OCI-LY1 (cell line): ENCODE measurements around the gene PRR14.

Experiments used
- H2AFZ ChIP-seq: fragments of 200-600 bp; sonication (generic), shearing (Covaris generic); 2 replicates; pipeline ENCODE4 v1.6.0; 2014; ENCODE audit warnings: antibody characterized with exemption, mild to moderate bottlenecking, low read length
- H3F3A ChIP-seq: fragments of 200-600 bp; sonication (generic), shearing (Covaris generic); 2 replicates; pipeline ENCODE4 v1.6.0; 2014; ENCODE audit warnings: mild to moderate bottlenecking, antibody characterized with exemption, low read length, moderate library complexity; ENCODE audit not compliant: insufficient read depth
- H3K27ac ChIP-seq: fragments of 200-600 bp; sonication (generic); 2 replicates; pipeline ENCODE4 v1.5.1; 2014; ENCODE audit warnings: low read length, mixed run types, mild to moderate bottlenecking, low read depth; ENCODE audit not compliant: poor library complexity, severe bottlenecking
- H3K27me3 ChIP-seq: fragments of 200-600 bp; sonication (generic); 2 replicates; pipeline ENCODE4 v1.6.0; 2014; ENCODE audit warnings: antibody characterized with exemption, mild to moderate bottlenecking, low read length, moderate library complexity; ENCODE audit not compliant: insufficient read depth
- H3K36me3 ChIP-seq: fragments of 200-600 bp; sonication (generic); 2 replicates; pipeline ENCODE4 v1.6.1; 2014; ENCODE audit warnings: mild to moderate bottlenecking, antibody characterized with exemption, low read length, moderate library complexity, mixed read lengths; ENCODE audit not compliant: insufficient read depth
- H3K4me1 ChIP-seq: fragments of 200-600 bp; sonication (generic); 2 replicates; pipeline ENCODE4 v1.5.1; 2014; ENCODE audit warnings: mild to moderate bottlenecking, low read length, moderate library complexity; ENCODE audit not compliant: insufficient read depth, severe bottlenecking
- H3K4me2 ChIP-seq: fragments of 200-600 bp; sonication (generic), shearing (Covaris generic); 2 replicates; pipeline ENCODE4 v1.6.1; 2014; ENCODE audit warnings: low read length
- H3K4me3 ChIP-seq: fragments of 200-600 bp; sonication (generic); 2 replicates; pipeline ENCODE4 v1.5.1; 2014; ENCODE audit warnings: low read length, low read depth, mild to moderate bottlenecking, mixed read lengths; ENCODE audit not compliant: poor library complexity, severe bottlenecking
- H3K79me2 ChIP-seq: fragments of 200-600 bp; shearing (Covaris generic); 2 replicates; pipeline ENCODE4 v1.6.1; 2016; ENCODE audit warnings: mixed run types, low read length, mixed read lengths; ENCODE audit not compliant: insufficient read depth
- H3K9ac ChIP-seq: fragments of 200-600 bp; sonication (generic), shearing (Covaris generic); 2 replicates; pipeline ENCODE4 v1.6.1; 2014; ENCODE audit warnings: mild to moderate bottlenecking, low read length, mixed read lengths
- H3K9me2 ChIP-seq: fragments of 200-600 bp; sonication (generic), shearing (Covaris generic); 2 replicates; pipeline ENCODE4 v1.6.1; 2014; ENCODE audit warnings: low read depth, mild to moderate bottlenecking, low read length, mixed read lengths
- H3K9me3 ChIP-seq: fragments of 200-600 bp; shearing (Covaris generic); 2 replicates; pipeline ENCODE4 v1.6.1; 2014; ENCODE audit warnings: low read length, mixed read lengths
- H4K20me1 ChIP-seq: fragments of 200-600 bp; sonication (generic), shearing (Covaris generic); 2 replicates; pipeline ENCODE4 v1.6.0; 2016; ENCODE audit warnings: mild to moderate bottlenecking, low read length; ENCODE audit not compliant: insufficient read depth
- CTCF ChIP-seq: fragments of 200-600 bp; sonication (generic), shearing (Covaris generic); IDR thresholded peaks from 2 replicates; pipeline ENCODE4 v1.5.1; 2017; ENCODE audit warnings: mild to moderate bottlenecking, antibody characterized with exemption, low read length, moderate library complexity, mixed read lengths
- EZH2 ChIP-seq: fragments of 200-600 bp; sonication (generic), shearing (Covaris generic); IDR thresholded peaks from 2 replicates; pipeline ENCODE4 v1.8.0; 2017; ENCODE audit warnings: borderline replicate concordance, mixed run types, mild to moderate bottlenecking, antibody characterized with exemption, low read length, moderate library complexity, mixed read lengths

PRR14 gene

GRCh38 chr16:30657866-30658730, 7.3 kb downstream of the PRR14 start, which contains the start of gene FBRS:
FBRS (plus strand) TSS chr16:30658431; CDS start chr16:30659519, 1,088 bp downstream.
- peaks cover 60% of the 10 kb centered on the region for H3K36me3 ChIP-seq
- H3K27ac ChIP-seq: peak within 1 kb of the TSS; percentile 95
- H3K27me3 ChIP-seq: no peaks in the 10 kb centered on the region
- H2AFZ ChIP-seq: 0 out of 2 replicates have a peak within 1 kb of the TSS, but pooled peaks have one; percentile 21
- no peaks in the 10 kb centered on the region for H4K20me1 ChIP-seq
- H3K79me2 ChIP-seq: 0 out of 2 replicates have a peak, but pooled peaks cover 3% of the 10 kb centered on the region
- TF ChIP-seq CTCF (peak; percentile 88), EZH2 (no peak)
- no peaks in the 10 kb centered on the region for H3K9me2 ChIP-seq
- H3K9me3 ChIP-seq: no peaks in the 10 kb centered on the region
- no peaks in the 10 kb centered on the region for H3F3A ChIP-seq
- H3K4me1 ChIP-seq: peaks cover 41% of the 10 kb centered on the region
- H3K9ac ChIP-seq: peak within 1 kb of the TSS; percentile 83
- H3K4me2 ChIP-seq: peak within 1 kb of the TSS; percentile 98
- H3K4me3 ChIP-seq: peak within 1 kb of the TSS; percentile 68

- H3K79me2 ChIP-seq: 0 out of 2 replicates have a peak, but pooled peaks cover 3% of the 10 kb centered on the region
- no peaks in the 10 kb centered on the region for H3K9me2 ChIP-seq
- H3K9ac ChIP-seq: peak overlapping the region; percentile 77
- H2AFZ ChIP-seq: no peak overlapping the region
- peaks cover 42% of the 10 kb centered on the region for H3K4me1 ChIP-seq
- no peaks in the 10 kb centered on the region for H3F3A ChIP-seq
- H3K27ac ChIP-seq: peak overlapping the region; percentile 95
- peaks cover 65% of the 10 kb centered on the region for H3K36me3 ChIP-seq
- no peaks in the 10 kb centered on the region for H4K20me1 ChIP-seq
- TF ChIP-seq CTCF: peak; percentile 30
- no peak for TF ChIP-seq EZH2
- no peaks in the 10 kb centered on the region for H3K27me3 ChIP-seq
- peak overlapping the region; percentile 68 for H3K4me3 ChIP-seq
- H3K9me3 ChIP-seq: no peaks in the 10 kb centered on the region
- peak overlapping the region; percentile 89 for H3K4me2 ChIP-seq
Measured at GRCh38 chr16:30658731-30659506, 8.2 kb downstream of the PRR14 start.

GRCh38 chr16:30659507-30660423, 9.0 kb downstream of the PRR14 start:
- Histone ChIP-seq H3K36me3 (peaks cover 61% of the 10 kb centered on the region), H3K27me3 (no peaks in the 10 kb centered on the region)

More at GRCh38 chr16:30659507-30660423, 9.0 kb downstream of the PRR14 start:
- Histone ChIP-seq H3K4me3 (peak overlapping the region; percentile 68), H3K79me2 (0 out of 2 replicates have a peak, but pooled peaks cover 3% of the 10 kb centered on the region), H4K20me1 (no peaks in the 10 kb centered on the region), H3K9ac (peak overlapping the region; percentile 89), H3K9me2 (no peaks in the 10 kb centered on the region), H3K4me1 (peaks cover 42% of the 10 kb centered on the region), H2AFZ (no peak overlapping the region), H3K4me2 (peak overlapping the region; percentile 89), H3F3A (no peaks in the 10 kb centered on the region), H3K27ac (peak overlapping the region; percentile 95), H3K9me3 (no peaks in the 10 kb centered on the region)
- no peak for TF ChIP-seq EZH2
